GM10248 (cell line): ENCODE data around the gene ANKUB1.

Source experiments
- CTCF ChIA-PET: fragments of 300-600 bp; sonication (Branson Sonifier 250); formaldehyde crosslinking; extraction: SDS; loops from one replicate; lab custom pipeline; 2021; ENCODE audit warnings: antibody characterized with exemption; lab: Yijun Ruan, JAX
- POLR2A ChIA-PET: fragments of 350-650 bp; sonication (Branson Sonifier 250); formaldehyde crosslinking; extraction: SDS; loops from one replicate; lab custom pipeline; 2020; ENCODE audit warnings: antibody characterized with exemption; lab: Yijun Ruan, JAX
- DNase-seq: peaks from one replicate; pipeline ENCODE4 v3.0.0; 2012; ENCODE audit errors: extremely low spot score
- TF ChIP-seq, protein P1 (sequence below): IDR thresholded peaks from 2 replicates; pipeline ENCODE4 v1.5.1; 2012; ENCODE audit warnings: mild to moderate bottlenecking, low read depth; ENCODE audit errors: extremely low read depth, missing control alignments, control extremely low read depth

The ANKUB1 gene

DNA sequence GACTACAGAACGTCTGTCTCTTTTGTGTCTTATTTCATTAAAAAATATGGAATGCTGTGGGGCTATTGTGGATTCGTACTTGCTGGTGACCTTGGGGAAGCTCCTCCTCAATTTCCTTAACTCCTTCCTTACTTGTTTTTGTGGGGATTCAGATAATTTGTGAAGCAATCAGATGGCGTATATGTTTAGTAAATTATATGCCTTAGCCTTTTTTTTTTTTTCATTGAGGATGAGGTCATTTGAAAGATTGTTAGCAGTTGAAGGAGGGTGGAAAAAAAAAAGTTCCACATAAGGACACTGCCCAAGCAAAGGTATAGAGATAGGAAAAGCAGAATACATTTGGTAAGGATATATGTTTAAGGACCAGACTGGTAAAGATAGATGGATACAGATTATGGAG is 24.0 kb upstream of the ANKUB1 start:
- ChIA-PET POLR2A (no interaction called here), CTCF (interaction anchor here (1.3 to 1.6 kb wide), 2 partner anchors 8 to 16 kb away, joined by 3 to 10 read pairs; no protein-coding TSS in a partner anchor)
- DNase-seq: no peak
- TF ChIP-seq, protein P1, sequence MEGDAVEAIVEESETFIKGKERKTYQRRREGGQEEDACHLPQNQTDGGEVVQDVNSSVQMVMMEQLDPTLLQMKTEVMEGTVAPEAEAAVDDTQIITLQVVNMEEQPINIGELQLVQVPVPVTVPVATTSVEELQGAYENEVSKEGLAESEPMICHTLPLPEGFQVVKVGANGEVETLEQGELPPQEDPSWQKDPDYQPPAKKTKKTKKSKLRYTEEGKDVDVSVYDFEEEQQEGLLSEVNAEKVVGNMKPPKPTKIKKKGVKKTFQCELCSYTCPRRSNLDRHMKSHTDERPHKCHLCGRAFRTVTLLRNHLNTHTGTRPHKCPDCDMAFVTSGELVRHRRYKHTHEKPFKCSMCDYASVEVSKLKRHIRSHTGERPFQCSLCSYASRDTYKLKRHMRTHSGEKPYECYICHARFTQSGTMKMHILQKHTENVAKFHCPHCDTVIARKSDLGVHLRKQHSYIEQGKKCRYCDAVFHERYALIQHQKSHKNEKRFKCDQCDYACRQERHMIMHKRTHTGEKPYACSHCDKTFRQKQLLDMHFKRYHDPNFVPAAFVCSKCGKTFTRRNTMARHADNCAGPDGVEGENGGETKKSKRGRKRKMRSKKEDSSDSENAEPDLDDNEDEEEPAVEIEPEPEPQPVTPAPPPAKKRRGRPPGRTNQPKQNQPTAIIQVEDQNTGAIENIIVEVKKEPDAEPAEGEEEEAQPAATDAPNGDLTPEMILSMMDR: no peak

DNA sequence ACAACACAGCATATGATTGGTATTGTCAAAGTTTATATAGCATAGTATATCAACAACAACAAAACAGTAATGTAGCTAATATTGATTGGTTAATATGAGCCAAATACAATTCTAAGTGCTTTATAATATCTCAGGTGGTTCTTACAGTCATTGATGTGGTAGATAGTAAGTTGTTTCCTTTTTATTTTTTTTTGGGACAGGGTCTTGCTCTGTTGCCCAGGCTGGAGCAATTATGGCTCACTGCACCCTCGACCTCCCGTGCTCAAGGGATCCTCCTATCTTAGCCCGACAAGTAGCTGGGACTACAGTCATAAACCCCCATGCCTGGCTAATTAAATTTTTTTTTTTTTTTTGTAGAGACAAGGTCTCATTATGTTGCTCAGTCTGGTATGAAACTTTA is 23.4 kb upstream of the ANKUB1 start:
- TF ChIP-seq, protein P1: no peak
- no peak for DNase-seq
- ChIA-PET CTCF (interaction anchor here (1.6 kb wide), 1 partner anchor 15 kb away, joined by 3 read pairs; no protein-coding TSS in a partner anchor), POLR2A (no interaction called here)

DNA sequence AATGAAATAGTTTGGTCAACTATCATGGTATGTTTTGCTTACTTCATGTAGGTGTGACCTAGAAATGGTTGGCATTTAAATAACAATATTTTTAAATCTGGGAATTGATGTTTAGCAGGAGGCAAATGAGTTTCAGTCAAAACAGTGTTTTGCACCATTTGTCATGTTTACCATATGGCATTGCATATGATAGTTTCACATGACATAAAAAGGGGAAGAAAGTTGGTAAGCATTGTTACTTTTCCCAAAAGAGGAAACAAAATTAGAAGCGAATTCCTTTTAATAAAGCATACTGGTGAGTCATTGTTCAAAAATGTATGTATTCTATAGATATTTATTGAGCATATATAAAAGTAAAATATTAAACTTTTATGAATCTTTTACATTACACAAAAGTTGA is 23.0 kb upstream of the ANKUB1 start:
- DNase-seq: no peak
- ChIA-PET POLR2A (no interaction called here), CTCF (no interaction called here)
- TF ChIP-seq, protein P1: no peak

GRCh38 chr3:149813367-149814281 is 21.3 kb upstream of the ANKUB1 start:
- CTCF ChIA-PET: interaction anchor here (1.0 to 1.5 kb wide), 7 partner anchors 9 to 283 kb away, joined by 3 to 5 read pairs (median 3); no protein-coding TSS in a partner anchor
- POLR2A ChIA-PET: no interaction called here
- TF ChIP-seq, protein P1: no peak
- DNase-seq: peak; percentile 9

- TF ChIP-seq, protein P1: no peak
- peak; percentile 92 for DNase-seq
- ChIA-PET CTCF (interaction anchor here (1.0 to 1.5 kb wide), 2 partner anchors 10 to 11 kb away, joined by 3 to 5 read pairs; no protein-coding TSS in a partner anchor), POLR2A (no interaction called here)
Observed at GRCh38 chr3:149812606-149813366, 20.4 kb upstream of the ANKUB1 start, which contains the start of gene RNF13. Gene RNF13, plus strand, starts transcription at chr3:149813215. Its CDS starts 32,812 bp downstream, at chr3:149846027.

DNA sequence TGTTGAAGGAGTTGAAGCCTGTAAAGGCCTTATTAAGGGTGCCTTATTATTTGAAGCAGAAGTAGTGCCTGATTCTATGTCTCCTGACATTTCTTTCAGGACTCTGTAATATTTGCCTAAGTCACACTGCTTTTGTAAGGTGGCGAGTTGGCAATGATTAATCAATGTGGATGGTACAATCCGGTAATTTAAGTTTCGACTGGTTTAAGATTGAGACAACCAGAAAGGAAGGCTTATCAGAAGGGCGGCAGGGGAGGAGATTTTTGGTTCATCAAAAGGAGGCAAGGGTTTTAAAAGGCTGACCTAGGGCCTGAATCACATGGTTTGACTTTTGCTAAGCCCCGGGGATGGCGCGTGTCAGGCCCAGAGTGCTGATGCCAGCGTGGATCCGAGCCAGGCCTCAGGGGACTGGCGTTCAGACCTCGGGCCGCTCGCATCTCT is 19.8 kb upstream of the ANKUB1 start:
- TF ChIP-seq, protein P1: no peak
- POLR2A ChIA-PET: no interaction called here
- DNase-seq: no peak
- CTCF ChIA-PET: no interaction called here
